GM18907 (cell line): Measurements from ENCODE around the gene CFAP45.
A peak's percentile ranks its signal among the peaks of the same experiment; 100 is the strongest.

Experiments used
- ATAC-seq: cut with Tn5 transposase; IDR thresholded peaks from one replicate; pipeline ENCODE4 v1.9.1; 2021; ENCODE audit warnings: mild to moderate bottlenecking, moderate library complexity; ENCODE audit not compliant: unreplicated experiment

Gene CFAP45

DNA sequence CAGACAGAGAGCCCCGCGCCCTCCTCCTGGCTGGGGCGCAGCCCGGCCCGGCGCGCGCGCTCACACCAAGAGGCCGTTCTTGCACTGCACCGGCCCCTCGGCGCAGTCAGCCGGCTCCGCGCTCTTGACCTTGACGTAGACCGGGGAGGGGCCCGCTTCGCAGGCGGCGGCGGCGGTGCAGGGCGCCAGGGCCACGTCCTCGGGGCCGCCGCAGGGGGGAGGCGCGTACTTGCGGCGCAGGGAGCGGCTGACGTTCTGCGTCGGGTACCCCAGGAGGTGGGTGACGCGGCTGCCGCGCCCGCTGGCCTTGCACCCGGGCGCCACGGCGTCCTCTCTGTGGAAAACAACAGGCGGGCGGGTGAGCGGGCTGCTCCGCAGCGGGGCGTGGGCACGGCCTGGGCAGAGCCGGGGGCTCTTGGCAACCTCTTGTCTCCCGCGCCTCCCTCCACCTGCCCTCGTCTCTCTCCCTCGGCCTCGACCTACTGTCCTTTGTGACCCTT, 45.2 kb downstream of the CFAP45 start:
- ATAC-seq: peak; percentile 80

GRCh38 chr1:159854116-159854692, 45.8 kb downstream of the CFAP45 start:
- peak; percentile 5 for ATAC-seq

DNA sequence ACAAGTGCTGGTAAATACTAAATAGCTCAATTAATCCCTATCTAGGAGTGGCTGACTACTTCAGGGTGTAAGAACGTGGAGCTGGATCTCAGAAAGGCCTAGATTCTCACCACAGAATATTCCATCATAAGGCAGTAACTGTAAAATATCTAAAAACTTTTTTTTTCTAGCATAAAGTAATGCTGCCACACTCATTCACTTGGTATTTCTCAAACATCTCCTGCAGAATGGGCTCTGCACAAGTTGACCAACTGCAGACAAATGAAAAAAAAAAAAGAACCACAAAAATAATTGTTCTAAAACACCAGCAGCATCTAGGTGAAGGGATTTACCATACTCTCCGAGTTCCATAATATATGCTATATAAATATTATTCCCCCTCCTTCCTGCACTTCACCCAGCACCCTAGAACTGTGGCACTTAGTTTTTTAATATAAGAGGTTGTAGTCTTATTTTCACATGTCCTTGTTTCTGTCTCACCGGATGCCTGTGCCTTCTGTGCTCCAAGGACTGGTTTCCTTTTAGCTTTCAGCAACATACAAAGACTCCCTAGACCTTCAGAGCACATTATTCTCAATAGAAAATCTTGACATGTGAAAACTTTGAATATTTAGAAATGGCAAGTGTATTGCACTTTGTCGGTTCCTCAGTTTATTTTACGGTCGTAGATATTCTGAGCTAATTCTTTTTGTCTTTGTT, 46.4 kb downstream of the CFAP45 start:
- ATAC-seq: no peak

GRCh38 chr1:159851407-159851806, 48.6 kb downstream of the CFAP45 start:
- ATAC-seq: no peak

DNA sequence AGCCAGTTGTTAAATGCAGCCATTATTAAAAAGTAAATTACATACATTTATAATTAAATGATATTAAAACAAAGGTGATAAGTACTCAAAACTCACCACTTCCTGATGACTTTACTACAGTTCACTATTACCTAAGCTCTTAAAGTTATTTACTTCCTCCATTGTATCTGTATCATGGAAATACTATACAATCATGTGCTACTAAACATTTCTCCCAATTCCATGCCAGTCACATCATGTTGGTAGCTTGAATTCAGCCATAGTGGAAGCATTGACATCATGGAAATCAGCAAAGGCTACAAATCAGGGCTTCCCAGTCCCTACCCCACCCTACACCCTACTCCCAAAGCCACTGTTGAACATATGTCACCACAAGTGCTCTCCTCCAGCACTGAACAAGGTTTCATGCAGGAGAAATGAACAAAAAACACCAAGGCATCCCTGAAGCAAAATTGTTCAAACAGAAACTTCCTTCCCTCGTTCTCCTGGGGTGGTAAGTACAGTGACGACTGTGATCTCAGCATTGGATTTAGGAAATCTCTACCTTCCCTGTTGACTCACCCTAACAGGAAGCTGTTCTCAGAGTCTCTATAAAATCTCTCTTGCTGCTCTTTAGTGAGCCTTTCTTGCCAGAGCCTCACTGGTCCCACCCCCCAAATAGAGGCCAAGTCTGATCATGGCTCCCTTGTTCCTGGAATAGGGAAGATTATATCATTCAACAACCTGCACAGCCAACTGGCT, 50.2 kb downstream of the CFAP45 start:
- ATAC-seq: no peak

DNA sequence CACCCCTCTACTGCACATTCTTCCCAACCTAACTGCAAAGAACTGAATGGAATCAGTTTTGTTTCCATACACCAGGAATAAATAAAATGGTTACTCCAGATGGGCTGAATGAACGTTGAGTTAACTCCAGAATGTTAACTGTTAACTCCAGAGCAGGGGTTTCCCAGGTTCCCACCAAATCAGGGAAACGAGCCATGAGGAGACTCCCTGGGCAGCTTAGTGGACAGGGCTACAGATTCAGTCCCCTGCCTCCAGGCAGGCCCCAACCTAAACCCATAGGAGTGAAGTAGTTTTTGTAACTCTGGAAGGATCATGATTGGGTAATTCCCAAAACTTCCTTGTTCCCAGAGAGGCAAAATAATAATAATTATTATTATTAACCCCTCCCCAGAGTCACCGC, 51.6 kb downstream of the CFAP45 start:
- ATAC-seq: no peak

DNA sequence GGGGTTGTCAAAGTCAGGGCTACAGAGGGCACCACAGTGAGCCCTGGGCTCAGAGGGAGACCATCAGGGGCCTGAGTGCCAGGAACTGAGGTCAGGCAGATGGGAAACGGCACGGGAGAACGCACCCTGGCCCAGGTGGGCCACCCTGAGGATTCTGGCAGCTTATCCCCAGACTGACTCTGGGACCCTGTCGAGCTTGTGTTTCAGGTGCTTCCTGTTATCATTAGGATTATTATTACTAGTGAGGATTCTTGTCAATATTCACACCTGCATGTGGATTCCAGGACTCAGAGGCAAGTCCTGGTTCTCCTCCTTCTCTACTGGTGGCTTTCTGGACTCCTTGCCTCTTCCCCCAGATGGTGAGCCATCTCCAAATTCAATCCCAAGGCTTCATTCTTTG, 52.7 kb downstream of the CFAP45 start:
- no peak for ATAC-seq

DNA sequence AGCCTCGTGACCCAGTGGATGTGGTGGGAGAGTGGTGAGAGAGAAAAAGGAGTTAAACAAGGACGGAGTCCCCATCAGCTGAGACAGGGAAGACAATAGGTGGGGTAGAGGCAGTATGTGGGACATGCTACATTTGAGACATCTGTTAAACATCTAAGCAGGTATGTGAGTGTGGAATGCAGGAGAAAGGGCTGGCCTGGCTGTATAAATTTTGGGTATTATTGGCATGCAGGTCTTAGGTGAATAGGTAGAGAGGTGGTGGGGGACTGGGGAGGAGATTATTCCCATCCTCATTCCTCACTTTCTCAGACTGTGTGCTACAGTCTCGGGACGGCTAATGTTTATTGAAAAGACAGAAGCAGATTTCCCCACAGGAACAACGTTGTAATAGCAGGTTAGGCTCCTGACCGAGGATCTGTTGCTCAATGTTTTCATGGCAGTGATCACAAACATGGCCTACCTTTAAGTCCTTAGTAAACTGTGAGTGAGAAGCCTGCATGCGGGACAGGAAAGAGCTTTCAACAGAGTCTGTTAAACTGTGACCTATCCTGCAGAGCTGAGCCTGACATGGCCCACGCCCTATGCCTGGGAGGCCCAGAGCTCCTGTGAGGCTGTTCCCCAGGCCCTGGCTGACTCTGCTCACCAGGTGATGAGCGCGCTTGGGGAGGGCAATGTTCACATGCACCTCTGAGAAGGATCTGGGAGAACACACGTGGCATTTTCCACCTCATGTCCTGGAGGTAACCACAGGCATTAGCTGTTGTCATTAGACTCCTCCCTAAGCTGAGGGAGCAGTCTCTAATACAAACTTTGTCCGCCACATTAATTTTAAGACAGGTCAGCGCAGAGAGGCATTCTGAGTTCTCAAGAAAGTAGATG, 54.0 kb downstream of the CFAP45 start:
- ATAC-seq: no peak

DNA sequence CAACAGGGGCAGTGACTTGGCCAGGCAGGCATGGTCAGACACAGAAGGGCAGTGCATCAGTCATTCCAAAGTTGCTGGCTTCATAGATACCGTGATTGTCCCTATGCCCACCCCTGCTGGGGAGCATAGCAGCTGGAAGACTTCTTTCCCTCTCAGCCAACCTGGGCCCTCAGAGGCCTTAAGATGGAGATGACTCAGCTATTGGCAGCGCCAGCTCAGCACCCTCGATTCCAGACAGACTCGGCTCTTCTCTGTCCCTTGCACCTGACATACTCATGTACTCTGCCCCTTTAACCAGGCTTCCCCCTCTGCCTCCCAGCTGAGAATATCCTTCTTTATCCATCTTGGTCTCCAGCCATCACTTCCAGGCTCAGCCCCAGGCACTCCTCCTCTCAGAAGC, 56.5 kb downstream of the CFAP45 start:
- ATAC-seq: no peak

GRCh38 chr1:159841749-159842148, 58.2 kb downstream of the CFAP45 start:
- no peak for ATAC-seq

GRCh38 chr1:159839116-159839849, 60.7 kb downstream of the CFAP45 start:
- ATAC-seq: peak; percentile 75

DNA sequence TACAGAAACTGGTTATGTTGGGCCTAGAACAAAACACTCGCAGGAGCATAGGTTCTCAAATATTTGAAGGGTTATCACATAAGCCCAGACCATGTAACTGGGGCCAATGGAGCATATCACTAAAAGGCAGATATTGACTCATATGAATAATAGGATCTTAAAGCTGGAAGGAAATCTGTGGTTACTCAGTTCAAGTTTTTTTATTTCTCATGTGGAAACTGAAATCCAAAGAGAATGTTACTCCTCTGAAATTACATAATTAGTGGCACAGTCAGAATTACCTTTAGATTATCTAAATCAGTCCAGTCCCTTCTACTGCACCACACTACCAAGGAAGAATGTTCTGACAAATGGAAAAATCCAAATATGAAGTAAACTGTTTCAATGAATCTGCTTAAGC, 61.2 kb downstream of the CFAP45 start:
- ATAC-seq: peak; percentile 76

- no peak for ATAC-seq
Observed at GRCh38 chr1:159835862-159836525, 64.0 kb downstream of the CFAP45 start.

DNA sequence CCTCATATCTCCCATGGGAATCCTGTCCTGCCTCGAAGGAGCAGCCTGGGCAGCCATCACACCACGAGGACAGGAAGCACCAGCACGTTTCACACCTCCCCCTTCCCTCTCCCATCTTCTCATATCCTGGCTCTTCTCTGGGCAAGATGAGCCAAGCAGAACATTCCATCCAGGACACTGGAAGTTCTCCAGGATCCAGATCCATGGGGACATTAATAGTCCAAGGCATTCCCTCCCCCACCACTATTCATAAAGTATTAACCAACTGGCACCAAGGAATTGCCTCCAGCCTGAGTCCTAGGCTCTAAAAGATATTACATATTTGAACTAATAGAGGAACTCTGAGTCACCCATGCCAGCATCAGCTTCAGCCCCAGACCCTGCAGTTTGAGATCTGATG, 64.6 kb downstream of the CFAP45 start:
- ATAC-seq: no peak

DNA sequence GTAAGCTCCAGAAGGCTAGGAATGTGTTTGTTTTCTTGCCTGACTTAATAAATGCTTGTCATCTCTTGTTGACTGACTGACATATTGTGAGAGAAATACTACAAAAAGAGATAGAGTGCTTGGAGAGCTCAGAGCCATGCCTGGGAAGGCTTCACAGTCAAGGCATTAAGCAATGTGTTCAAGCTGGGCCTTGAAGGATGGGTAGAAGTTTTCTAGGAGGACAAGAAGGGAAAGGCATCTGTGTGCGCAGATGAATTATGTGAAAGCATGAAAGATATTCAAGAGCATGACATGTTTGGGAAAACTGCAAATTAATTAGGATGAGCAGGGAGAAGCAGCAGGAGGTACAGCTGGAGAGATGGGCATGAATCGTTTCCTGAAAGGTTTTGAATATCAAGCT, 67.7 kb downstream of the CFAP45 start:
- ATAC-seq: no peak

GRCh38 chr1:159831412-159832141, 68.4 kb downstream of the CFAP45 start:
- ATAC-seq: no peak

DNA sequence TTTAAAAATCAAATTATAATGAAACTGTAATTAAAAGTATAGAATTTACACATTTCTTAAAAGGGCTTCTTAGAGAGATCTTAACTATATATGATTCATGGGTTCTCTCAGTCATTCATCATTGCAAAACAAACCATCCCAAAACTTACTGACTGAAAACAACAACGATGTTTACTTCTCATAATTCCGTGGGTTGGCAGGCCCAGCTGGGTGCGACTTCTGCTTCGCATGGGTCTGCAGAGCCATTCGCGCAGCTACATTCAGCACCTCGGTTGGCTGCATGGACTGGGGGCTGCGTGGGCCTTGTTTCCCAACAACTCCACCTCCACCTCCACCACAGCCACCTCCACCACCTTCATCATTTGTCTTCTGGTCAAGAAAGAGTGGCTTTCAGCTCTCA, 69.2 kb downstream of the CFAP45 start:
- ATAC-seq: no peak

GRCh38 chr1:159829822-159830465, 70.0 kb downstream of the CFAP45 start:
- no peak for ATAC-seq

DNA sequence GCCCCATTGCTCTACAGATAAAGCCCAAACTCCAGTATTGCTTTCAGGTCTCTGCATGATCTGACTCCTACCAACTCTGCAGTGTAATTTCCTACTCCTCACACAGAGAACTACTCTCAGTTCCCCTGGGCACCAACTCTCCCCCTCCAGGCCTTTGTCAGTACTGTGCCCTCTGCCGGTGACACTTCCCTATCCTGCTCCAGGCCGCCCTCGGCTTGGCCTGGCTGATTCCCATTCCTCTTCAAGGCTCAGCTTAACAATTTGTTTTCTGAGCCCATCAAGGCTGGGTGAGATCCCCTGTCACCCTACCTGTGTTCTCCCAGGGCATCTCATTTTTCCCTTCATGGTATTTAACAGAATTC, 70.7 kb downstream of the CFAP45 start:
- ATAC-seq: peak; percentile 74
